Common myeloid progenitor, CD34-positive (primary cell): ENCODE measurements around the gene CDRT15L2.
"Not testable (repeated sequence)": the region's sequence is repeated elsewhere in the genome, so short reads cannot be mapped to it uniquely, and the experiment has no call there.

Experiments used
- CTCF ChIA-PET: fragments of 350-600 bp; sonication (Branson Sonifier 250); formaldehyde crosslinking; loops from one replicate; lab custom pipeline; 2021; ENCODE audit warnings: antibody characterized with exemption; lab: Charles Lee
- POLR2A ChIA-PET: fragments of 350-600 bp; sonication (Branson Sonifier 250); formaldehyde crosslinking; loops from one replicate; lab custom pipeline; 2021; ENCODE audit warnings: antibody characterized with exemption; lab: Charles Lee
- DNase-seq, 3 donors: peaks; one replicate each; pipeline versions ENCODE4 v3.0.0 to v3.0.0-alpha.2; 2013
- H3K27ac ChIP-seq, 2 experiments: 1 replicate in 1 of 2; 2 replicates in 1 of 2; pipeline ENCODE4 v1.7.0; 2013; ENCODE audit warnings: inconsistent platforms in 2 of 2, low read length in 2 of 2, mild to moderate bottlenecking in 2 of 2, low read depth in 1 of 2, moderate library complexity in 1 of 2; ENCODE audit not compliant: severe bottlenecking in 2 of 2, insufficient read depth in 1 of 2, poor library complexity in 1 of 2
- H3K27me3 ChIP-seq, 5 experiments: replicated peaks in 2 of 5; 1 replicate in 3 of 5; 2 replicates in 2 of 5; pipeline versions ENCODE4 v1.6.1 to v1.7.0; 2013; ENCODE audit warnings: low read length in 4 of 5, mild to moderate bottlenecking in 2 of 5, moderate library complexity in 2 of 5, inconsistent platforms in 1 of 5; ENCODE audit not compliant: insufficient read depth in 5 of 5, control insufficient read depth in 4 of 5
- H3K36me3 ChIP-seq, 4 experiments: 1 replicate in 2 of 4; 2 replicates in 2 of 4; pipeline versions ENCODE4 v1.6.1 to v1.7.0; 2013; ENCODE audit warnings: low read length in 3 of 4, control low read depth in 1 of 4, mild to moderate bottlenecking in 1 of 4; ENCODE audit not compliant: control insufficient read depth in 4 of 4, insufficient read depth in 4 of 4
- H3K4me1 ChIP-seq, 4 experiments: 1 replicate in 3 of 4; 2 replicates in 1 of 4; pipeline versions ENCODE4 v1.6.1 to v1.7.1; 2013; ENCODE audit warnings: low read length in 3 of 4, mild to moderate bottlenecking in 3 of 4, control low read depth in 1 of 4, inconsistent platforms in 1 of 4, moderate library complexity in 1 of 4; ENCODE audit not compliant: control insufficient read depth in 4 of 4, insufficient read depth in 4 of 4; ENCODE audit errors: control extremely low read depth in 1 of 4
- H3K4me3 ChIP-seq, 7 experiments: 1 replicate in 4 of 7; 2 replicates in 3 of 7; pipeline versions ENCODE4 v1.5.1 to v1.7.0; 2013; ENCODE audit warnings: mild to moderate bottlenecking in 7 of 7, low read length in 6 of 7, moderate library complexity in 6 of 7, inconsistent platforms in 2 of 7, low read depth in 2 of 7, control low read depth in 1 of 7; ENCODE audit not compliant: insufficient read depth in 4 of 7, control insufficient read depth in 1 of 7; ENCODE audit errors: extremely low read depth in 1 of 7
- H3K9me3 ChIP-seq, 5 experiments: 1 replicate in 4 of 5; 2 replicates in 1 of 5; pipeline versions ENCODE4 v1.6.1 to v1.7.1; 2013; ENCODE audit warnings: low read length in 4 of 5, mild to moderate bottlenecking in 2 of 5, inconsistent platforms in 1 of 5, low read depth in 1 of 5, moderate library complexity in 1 of 5; ENCODE audit not compliant: control insufficient read depth in 4 of 5, insufficient read depth in 2 of 5; ENCODE audit errors: control extremely low read depth in 1 of 5
- WGBS: methylation state at CpG from one replicate; pipeline ENCODE4 v1.1.5; 2013; ENCODE audit not compliant: insufficient coverage; 5-methylcytosine and 5-hydroxymethylcytosine counted together

The CDRT15L2 gene

GRCh38 chr17:20541853-20542546 is 37.5 kb upstream of the CDRT15L2 start:
- H3K27ac ChIP-seq, H3K4me1 ChIP-seq, CTCF ChIA-PET, H3K27me3 ChIP-seq, POLR2A ChIA-PET, H3K36me3 ChIP-seq, H3K9me3 ChIP-seq, H3K4me3 ChIP-seq: not testable (repeated sequence)
- peak; percentile 28 to 37 (median 34) for DNase-seq
- WGBS = no CpG with 5 or more reads among the region's 7 CpGs

GRCh38 chr17:20547923-20548322 is 31.6 kb upstream of the CDRT15L2 start:
- CTCF ChIA-PET, H3K9me3 ChIP-seq: not testable (repeated sequence)

GRCh38 chr17:20552920-20553319 is 26.6 kb upstream of the CDRT15L2 start:
- DNase-seq = peak in 1 of 3 donors; percentile 23
- no CpG with 5 or more reads among the region's 6 CpGs for WGBS
- H3K27ac ChIP-seq, H3K27me3 ChIP-seq, H3K4me1 ChIP-seq, H3K36me3 ChIP-seq, CTCF ChIA-PET, POLR2A ChIA-PET, H3K9me3 ChIP-seq, H3K4me3 ChIP-seq: not testable (repeated sequence)

More at GRCh38 chr17:20547923-20548322, 31.6 kb upstream of the CDRT15L2 start:
- H3K27me3 ChIP-seq, H3K36me3 ChIP-seq, H3K27ac ChIP-seq, H3K4me1 ChIP-seq, H3K4me3 ChIP-seq, POLR2A ChIA-PET, DNase-seq: not testable (repeated sequence)
- WGBS = no CpG with 5 or more reads among the region's 5 CpGs

GRCh38 chr17:20554728-20555127 is 24.8 kb upstream of the CDRT15L2 start:
- H3K27me3 ChIP-seq, CTCF ChIA-PET, H3K27ac ChIP-seq, H3K4me3 ChIP-seq, H3K4me1 ChIP-seq, POLR2A ChIA-PET, H3K9me3 ChIP-seq, DNase-seq, H3K36me3 ChIP-seq: not testable (repeated sequence)
- WGBS = no CpG with 5 or more reads among the region's 4 CpGs

- CTCF ChIA-PET, H3K4me1 ChIP-seq, H3K9me3 ChIP-seq, H3K36me3 ChIP-seq, H3K4me3 ChIP-seq, POLR2A ChIA-PET, DNase-seq, H3K27ac ChIP-seq, H3K27me3 ChIP-seq: not testable (repeated sequence)
- WGBS = 88% methylated on average over 5 of the region's 20 CpGs
Measured at GRCh38 chr17:20555135-20556010, 24.2 kb upstream of the CDRT15L2 start.

- H3K36me3 ChIP-seq, H3K27ac ChIP-seq, H3K4me3 ChIP-seq, H3K9me3 ChIP-seq, POLR2A ChIA-PET, H3K27me3 ChIP-seq, CTCF ChIA-PET, DNase-seq, H3K4me1 ChIP-seq: not testable (repeated sequence)
- 78% methylated on average over 3 of the region's 5 CpGs for WGBS
Measured at GRCh38 chr17:20558096-20558495, 21.4 kb upstream of the CDRT15L2 start.

GRCh38 chr17:20559018-20559417 is 20.5 kb upstream of the CDRT15L2 start:
- H3K4me1 ChIP-seq, H3K27me3 ChIP-seq, CTCF ChIA-PET, H3K36me3 ChIP-seq, DNase-seq, H3K9me3 ChIP-seq, H3K4me3 ChIP-seq, H3K27ac ChIP-seq, POLR2A ChIA-PET: not testable (repeated sequence)
- WGBS = 92% methylated on average over 6 of the region's 9 CpGs
